Stimulated activated CD4-positive, alpha-beta T cell treated with anti-CD3 and anti-CD28 coated beads, TNF-alpha, amount 100 ng/mL, for 24 hours (primary cell): Measurements from ENCODE around the gene GNAZ.

Experiments used
- DNase-seq, 3 experiments: peaks; one replicate each; pipeline ENCODE4 v3.0.0-alpha.2; 2020; ENCODE audit warnings: low read depth in 3 of 3

The GNAZ gene

GRCh38 chr22:23155143-23155542 lies 84.8 kb downstream of the GNAZ start:
- no peak for DNase-seq

- DNase-seq: no peak
These were observed 85.5 kb downstream of the GNAZ start for GRCh38 chr22:23155831-23156230.

- DNase-seq: no peak
These were observed 86.0 kb downstream of the GNAZ start for GRCh38 chr22:23156286-23156685.

- no peak for DNase-seq
These were observed 87.5 kb downstream of the GNAZ start for GRCh38 chr22:23157560-23158515.

GRCh38 chr22:23158516-23159290 lies 88.4 kb downstream of the GNAZ start:
- no peak for DNase-seq

GRCh38 chr22:23159291-23159630 lies 88.9 kb downstream of the GNAZ start:
- DNase-seq: no peak

- no peak for DNase-seq
These were observed 90.7 kb downstream of the GNAZ start for GRCh38 chr22:23161029-23161428.

GRCh38 chr22:23161574-23161973 lies 91.3 kb downstream of the GNAZ start:
- no peak for DNase-seq

GRCh38 chr22:23163665-23164064 lies 93.3 kb downstream of the GNAZ start:
- no peak for DNase-seq

- no peak for DNase-seq
These were observed 93.8 kb downstream of the GNAZ start for GRCh38 chr22:23164091-23164490.

GRCh38 chr22:23166042-23166831 lies 95.9 kb downstream of the GNAZ start:
- DNase-seq: no peak

- DNase-seq: no peak
These were observed 96.7 kb downstream of the GNAZ start for GRCh38 chr22:23166841-23167616.

GRCh38 chr22:23168391-23169042 lies 98.2 kb downstream of the GNAZ start:
- DNase-seq: no peak

- no peak for DNase-seq
These were observed 98.7 kb downstream of the GNAZ start for GRCh38 chr22:23169043-23169406.
